Retinal pigment epithelial cell (primary cell): ENCODE data around the gene SORCS2.

Experiments used
- DNase-seq: peaks from one replicate; pipeline ENCODE4 v3.0.0-alpha.2; 2010; ENCODE audit warnings: low read depth
- H3K4me3 ChIP-seq: 2 replicates; pipeline ENCODE4 v1.5.1; 2011; ENCODE audit warnings: mild to moderate bottlenecking, low read length, control low read depth, moderate library complexity
- CTCF ChIP-seq: conservative IDR thresholded peaks from 2 replicates; pipeline ENCODE4 v1.5.1; 2011; ENCODE audit warnings: low read depth, low read length, control low read depth, inconsistent platforms

The SORCS2 gene

GRCh38 chr4:7506572-7506971 is 314.2 kb downstream of the SORCS2 start:
- H3K4me3 ChIP-seq = no peak overlapping the region
- DNase-seq = no peak
- no peak for TF ChIP-seq CTCF

GRCh38 chr4:7507381-7507780 is 315.0 kb downstream of the SORCS2 start:
- no peak for DNase-seq
- H3K4me3 ChIP-seq = no peak overlapping the region
- no peak for TF ChIP-seq CTCF

- DNase-seq = no peak
- no peak for TF ChIP-seq CTCF
- H3K4me3 ChIP-seq = no peak overlapping the region
These were observed 317.7 kb downstream of the SORCS2 start for GRCh38 chr4:7510066-7510465.

GRCh38 chr4:7510538-7510937 is 318.2 kb downstream of the SORCS2 start:
- no peak for DNase-seq
- H3K4me3 ChIP-seq = no peak overlapping the region
- TF ChIP-seq CTCF = no peak

GRCh38 chr4:7511525-7511924 is 319.2 kb downstream of the SORCS2 start:
- no peak overlapping the region for H3K4me3 ChIP-seq
- TF ChIP-seq CTCF = no peak
- no peak for DNase-seq

GRCh38 chr4:7512428-7512827 is 320.1 kb downstream of the SORCS2 start:
- TF ChIP-seq CTCF = no peak
- no peak overlapping the region for H3K4me3 ChIP-seq
- no peak for DNase-seq

- TF ChIP-seq CTCF = no peak
- DNase-seq = no peak
- H3K4me3 ChIP-seq = no peak overlapping the region
These were observed 320.6 kb downstream of the SORCS2 start for GRCh38 chr4:7512946-7513345.
